Measurements from ENCODE around the gene HNF1B.
"Not testable (repeated sequence)": the region's sequence is repeated elsewhere in the genome, so short reads cannot be mapped to it uniquely, and the experiment has no call there.

The HNF1B gene

GRCh38 chr17:37708008-37708615, 36.7 kb downstream of the HNF1B start:
- in situ Hi-C loops (cut with HindIII; ENCODE audit: low sequenced_read_pairs): no loop called here

- in situ Hi-C loops (cut with HindIII; ENCODE audit: low sequenced_read_pairs): no loop called here
These were observed 38.4 kb downstream of the HNF1B start for GRCh38 chr17:37706446-37706845.

GRCh38 chr17:37702598-37702997, 42.3 kb downstream of the HNF1B start:
- in situ Hi-C loops (cut with HindIII; ENCODE audit: low sequenced_read_pairs): no loop called here

GRCh38 chr17:37701496-37701898, 43.4 kb downstream of the HNF1B start:
- in situ Hi-C loops (cut with HindIII; ENCODE audit: low sequenced_read_pairs): no loop called here

- in situ Hi-C loops (cut with HindIII; ENCODE audit: low sequenced_read_pairs): no loop called here
These were observed 44.0 kb downstream of the HNF1B start for GRCh38 chr17:37700881-37701280.

- in situ Hi-C loops (cut with HindIII; ENCODE audit: low sequenced_read_pairs): no loop called here
These were observed 45.4 kb downstream of the HNF1B start for GRCh38 chr17:37699285-37699973.

- in situ Hi-C loops (cut with HindIII; ENCODE audit: low sequenced_read_pairs): no loop called here
These were observed 46.0 kb downstream of the HNF1B start for GRCh38 chr17:37698911-37699255.

- in situ Hi-C loops (cut with HindIII; ENCODE audit: low sequenced_read_pairs): no loop called here
These were observed 46.5 kb downstream of the HNF1B start for GRCh38 chr17:37698132-37698910.

GRCh38 chr17:37697381-37697780, 47.5 kb downstream of the HNF1B start:
- in situ Hi-C loops (cut with HindIII; ENCODE audit: low sequenced_read_pairs): no loop called here

GRCh38 chr17:37696366-37696765, 48.5 kb downstream of the HNF1B start:
- in situ Hi-C loops (cut with HindIII; ENCODE audit: low sequenced_read_pairs): no loop called here

- in situ Hi-C loops (cut with HindIII; ENCODE audit: low sequenced_read_pairs): no loop called here
These were observed 49.1 kb downstream of the HNF1B start for GRCh38 chr17:37695726-37696125.

- in situ Hi-C loops (cut with HindIII; ENCODE audit: low sequenced_read_pairs): no loop called here
These were observed 50.1 kb downstream of the HNF1B start for GRCh38 chr17:37694734-37695133.

GRCh38 chr17:37693328-37693727, 51.5 kb downstream of the HNF1B start:
- in situ Hi-C loops (cut with HindIII; ENCODE audit: low sequenced_read_pairs): no loop called here

GRCh38 chr17:37691807-37692206, 53.1 kb downstream of the HNF1B start:
- in situ Hi-C loops (cut with HindIII; ENCODE audit: low sequenced_read_pairs): no loop called here

- in situ Hi-C loops (cut with HindIII; ENCODE audit: low sequenced_read_pairs): no loop called here
These were observed 55.5 kb downstream of the HNF1B start for GRCh38 chr17:37689317-37689716.

- in situ Hi-C loops (cut with HindIII; ENCODE audit: low sequenced_read_pairs): no loop called here
These were observed 61.3 kb downstream of the HNF1B start for GRCh38 chr17:37683454-37683984.

GRCh38 chr17:37682007-37682406, 62.9 kb downstream of the HNF1B start:
- in situ Hi-C loops (cut with HindIII; ENCODE audit: low sequenced_read_pairs): no loop called here

GRCh38 chr17:37679995-37680394, 64.9 kb downstream of the HNF1B start:
- in situ Hi-C loops (cut with HindIII; ENCODE audit: low sequenced_read_pairs): not testable (repeated sequence)

GRCh38 chr17:37678036-37678435, 66.8 kb downstream of the HNF1B start:
- in situ Hi-C loops (cut with HindIII; ENCODE audit: low sequenced_read_pairs): no loop called here

- in situ Hi-C loops (cut with HindIII; ENCODE audit: low sequenced_read_pairs): no loop called here
These were observed 67.8 kb downstream of the HNF1B start for GRCh38 chr17:37677021-37677420.

- in situ Hi-C loops (cut with HindIII; ENCODE audit: low sequenced_read_pairs): no loop called here
These were observed 68.5 kb downstream of the HNF1B start for GRCh38 chr17:37676115-37676925.

Data from DLD1 (cell line).